Natural killer cell (primary cell): ENCODE measurements around the gene ZNF22. TPM values are rescaled to one million over a fixed set of nuclear protein-coding genes. Genes with fewer than 3 reads are reported as not detected.

ENCODE experiments used
- ATAC-seq, 3 donors: fragments of 150-1000 bp in 2 of 3; fragments of 200-7000 bp in 1 of 3; cut with Tn5 transposase; 1 replicate in 1 of 3; 2 replicates in 2 of 3; pipeline ENCODE4 v1.10.0; 2021; ENCODE audit warnings: mild to moderate bottlenecking in 2 of 3, moderate library complexity in 2 of 3
- DNase-seq, 2 donors: peaks; one replicate each; pipeline versions ENCODE4 v3.0.0 to v3.0.0-alpha.2; 2013 to 2021; ENCODE audit warnings: mixed read lengths in 1 of 2
- H3K27ac ChIP-seq: one replicate; pipeline ENCODE4 v1.5.1; 2013; ENCODE audit warnings: mild to moderate bottlenecking, low read length
- H3K27me3 ChIP-seq: one replicate; pipeline ENCODE4 v1.6.1; 2013; ENCODE audit warnings: low read length; ENCODE audit not compliant: control insufficient read depth, insufficient read depth
- H3K36me3 ChIP-seq: one replicate; pipeline ENCODE4 v1.6.1; 2013; ENCODE audit warnings: low read length; ENCODE audit not compliant: control insufficient read depth, insufficient read depth
- H3K4me1 ChIP-seq: one replicate; pipeline ENCODE4 v1.6.1; 2013; ENCODE audit warnings: low read length; ENCODE audit not compliant: control insufficient read depth, insufficient read depth
- H3K4me3 ChIP-seq: one replicate; pipeline ENCODE4 v1.5.1; 2013; ENCODE audit warnings: low read length
- H3K9me3 ChIP-seq: one replicate; pipeline ENCODE4 v1.6.1; 2013; ENCODE audit warnings: low read length; ENCODE audit not compliant: control insufficient read depth, insufficient read depth
- H3K27ac Mint-ChIP-seq, 2 donors: one replicate each; pipeline ENCODE4 v1.8.0; 2022; ENCODE audit warnings: mild to moderate bottlenecking in 2 of 2, mixed read lengths in 2 of 2, moderate library complexity in 1 of 2
- H3K27me3 Mint-ChIP-seq, 2 donors: one replicate each; pipeline ENCODE4 v1.8.0; 2022; ENCODE audit warnings: low read depth in 2 of 2, mixed read lengths in 2 of 2
- H3K36me3 Mint-ChIP-seq: one replicate; pipeline ENCODE4 v1.8.0; 2022; ENCODE audit warnings: mixed read lengths
- H3K4me1 Mint-ChIP-seq, 2 donors: one replicate each; pipeline ENCODE4 v1.8.0; 2022; ENCODE audit warnings: mixed read lengths in 2 of 2
- H3K4me3 Mint-ChIP-seq: one replicate; pipeline ENCODE4 v1.8.0; 2022; ENCODE audit warnings: mild to moderate bottlenecking, moderate library complexity, mixed read lengths
- H3K9me3 Mint-ChIP-seq, 2 donors: one replicate each; pipeline ENCODE4 v1.8.0; 2022; ENCODE audit warnings: mixed read lengths in 2 of 2
- WGBS: methylation state at CpG from one replicate; pipeline ENCODE4 v1.1.7; 2013; ENCODE audit warnings: missing lambda C conversion rate; ENCODE audit not compliant: insufficient coverage; 5-methylcytosine and 5-hydroxymethylcytosine counted together
- intact Hi-C: fragments of 100-400 bp; cut with micrococcal nuclease; formaldehyde crosslinking; loops from one replicate; pipeline ENCODE4 v1.14.2; 2022
- total RNA-seq, 4 donors: library from RNA; stranded (reverse); fragments of 120-200 nt in 1 of 4; gene quantifications; one replicate each; pipeline versions ENCODE4 v1.2.3 to v1.2.4, GENCODE V29; 2013 to 2022
- TF ChIP-seq, protein P1 (sequence below): fragments of 200-600 bp; IDR thresholded peaks from one replicate; pipeline ENCODE4 v1.8.0; 2022; ENCODE audit warnings: antibody characterized with exemption

Gene ZNF22
- total RNA-seq, 3 donors from 2014 or later (not counting 1 experiment from before 2014, with no cell fraction given): 24.2 to 31.8 (median 25.0) TPM

DNA sequence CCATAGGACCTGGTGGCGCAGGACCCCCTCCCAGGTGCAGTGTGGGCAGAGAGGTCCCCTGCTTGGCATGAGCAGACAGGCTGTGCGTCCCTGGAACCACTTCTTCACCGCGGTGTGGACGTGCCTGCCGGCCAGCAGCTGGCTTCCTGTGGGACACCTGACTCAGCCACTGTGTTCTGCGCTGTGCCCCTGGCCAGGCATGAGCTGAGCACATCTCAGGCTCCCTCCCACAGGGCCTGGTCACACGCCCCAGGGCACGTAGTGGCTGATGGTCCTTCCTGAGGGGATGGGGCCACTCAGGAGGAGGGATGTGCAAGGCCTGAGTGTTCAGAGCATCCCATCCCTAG is 18.6 kb upstream of the ZNF22 start:
- Histone ChIP-seq H3K27me3 (no peaks in the 10 kb centered on the region), H3K4me1 (no peaks in the 10 kb centered on the region), H3K4me3 (no peak overlapping the region), H3K27ac (no peak overlapping the region), H3K36me3 (peaks cover 11% of the 10 kb centered on the region), H3K9me3 (no peaks in the 10 kb centered on the region)
- Mint-ChIP-seq H3K36me3 (no peaks in the 10 kb centered on the region), H3K4me3 (no peak overlapping the region), H3K9me3 (no peaks in the 10 kb centered on the region), H3K27ac (no peak overlapping the region), H3K27me3 (no peaks in the 10 kb centered on the region), H3K4me1 (peaks cover 6 to 8% of the 10 kb centered on the region in 2 donors)
- intact Hi-C loops: no loop called here
- DNase-seq: no peak
- 70% methylated on average over 9 of the region's 9 CpGs for WGBS
- TF ChIP-seq, protein P1, sequence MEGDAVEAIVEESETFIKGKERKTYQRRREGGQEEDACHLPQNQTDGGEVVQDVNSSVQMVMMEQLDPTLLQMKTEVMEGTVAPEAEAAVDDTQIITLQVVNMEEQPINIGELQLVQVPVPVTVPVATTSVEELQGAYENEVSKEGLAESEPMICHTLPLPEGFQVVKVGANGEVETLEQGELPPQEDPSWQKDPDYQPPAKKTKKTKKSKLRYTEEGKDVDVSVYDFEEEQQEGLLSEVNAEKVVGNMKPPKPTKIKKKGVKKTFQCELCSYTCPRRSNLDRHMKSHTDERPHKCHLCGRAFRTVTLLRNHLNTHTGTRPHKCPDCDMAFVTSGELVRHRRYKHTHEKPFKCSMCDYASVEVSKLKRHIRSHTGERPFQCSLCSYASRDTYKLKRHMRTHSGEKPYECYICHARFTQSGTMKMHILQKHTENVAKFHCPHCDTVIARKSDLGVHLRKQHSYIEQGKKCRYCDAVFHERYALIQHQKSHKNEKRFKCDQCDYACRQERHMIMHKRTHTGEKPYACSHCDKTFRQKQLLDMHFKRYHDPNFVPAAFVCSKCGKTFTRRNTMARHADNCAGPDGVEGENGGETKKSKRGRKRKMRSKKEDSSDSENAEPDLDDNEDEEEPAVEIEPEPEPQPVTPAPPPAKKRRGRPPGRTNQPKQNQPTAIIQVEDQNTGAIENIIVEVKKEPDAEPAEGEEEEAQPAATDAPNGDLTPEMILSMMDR: no peak
- ATAC-seq: no peak

GRCh38 chr10:44982496-44982895 is 18.2 kb upstream of the ZNF22 start:
- H3K9me3 ChIP-seq: no peaks in the 10 kb centered on the region
- H3K27ac ChIP-seq: no peak overlapping the region
- Mint-ChIP-seq H3K27me3 (no peaks in the 10 kb centered on the region), H3K9me3 (no peaks in the 10 kb centered on the region), H3K4me1 (peaks cover 6 to 8% of the 10 kb centered on the region in 2 donors), H3K36me3 (no peaks in the 10 kb centered on the region), H3K27ac (no peak overlapping the region), H3K4me3 (no peak overlapping the region)
- DNase-seq (no peak), ATAC-seq (no peak)
- TF ChIP-seq, protein P1: no peak
- WGBS: 90% methylated on average over 9 of the region's 9 CpGs
- H3K36me3 ChIP-seq: peaks cover 11% of the 10 kb centered on the region
- intact Hi-C loops: no loop called here
- no peaks in the 10 kb centered on the region for H3K27me3 ChIP-seq
- no peaks in the 10 kb centered on the region for H3K4me1 ChIP-seq
- H3K4me3 ChIP-seq: no peak overlapping the region

DNA sequence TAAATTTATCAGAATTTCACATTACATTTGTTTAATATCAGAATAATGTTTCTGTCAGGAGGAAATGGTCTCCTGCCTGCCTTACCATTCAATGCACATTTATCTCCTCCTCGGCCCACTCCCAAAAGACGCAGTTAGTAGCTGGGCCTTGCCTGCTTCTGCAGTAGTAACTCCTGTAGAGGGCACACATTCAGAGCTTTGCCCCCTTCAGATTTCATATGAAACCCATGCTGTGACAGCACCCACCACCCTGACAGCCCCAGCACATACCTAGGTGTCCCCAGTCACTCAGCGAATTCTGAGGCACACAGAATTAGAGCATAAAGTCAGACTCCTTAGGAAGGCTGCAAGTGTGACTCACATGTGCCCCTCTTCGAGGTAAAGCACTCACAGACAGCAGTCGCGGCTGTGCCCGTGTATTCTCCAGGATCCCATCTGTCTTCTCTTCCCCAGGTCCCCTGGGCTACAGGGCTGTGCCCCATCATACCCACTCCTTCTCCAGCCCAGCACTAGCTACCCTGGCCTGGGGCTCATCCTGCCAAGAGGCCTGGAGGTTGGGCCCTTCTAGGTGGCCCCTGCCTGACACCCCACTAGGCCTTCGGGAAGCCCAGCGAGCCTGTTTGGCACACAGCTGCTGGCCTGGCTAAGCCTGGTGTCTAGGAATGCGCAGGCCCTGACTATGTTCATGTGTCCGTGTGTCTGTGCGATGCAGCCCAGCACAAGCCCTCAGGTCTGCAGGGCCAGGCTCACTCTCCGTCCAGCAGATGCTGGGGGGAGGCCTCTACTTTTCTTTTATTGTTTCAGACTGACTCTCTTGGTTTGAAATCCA is 17.4 kb upstream of the ZNF22 start:
- no peaks in the 10 kb centered on the region for H3K9me3 Mint-ChIP-seq
- no peaks in the 10 kb centered on the region for H3K27me3 ChIP-seq
- TF ChIP-seq, protein P1: no peak
- DNase-seq (no peak), ATAC-seq (no peak)
- H3K4me3 Mint-ChIP-seq: no peak overlapping the region
- no peak overlapping the region for H3K27ac ChIP-seq
- intact Hi-C loops: no loop called here
- no peaks in the 10 kb centered on the region for H3K9me3 ChIP-seq
- peaks cover 6 to 8% of the 10 kb centered on the region in 2 donors for H3K4me1 Mint-ChIP-seq
- no peaks in the 10 kb centered on the region for H3K36me3 Mint-ChIP-seq
- H3K4me1 ChIP-seq: no peaks in the 10 kb centered on the region
- H3K36me3 ChIP-seq: peaks cover 11% of the 10 kb centered on the region
- 94% methylated on average over 13 of the region's 13 CpGs for WGBS
- H3K27me3 Mint-ChIP-seq: no peaks in the 10 kb centered on the region
- H3K4me3 ChIP-seq: no peak overlapping the region
- H3K27ac Mint-ChIP-seq: no peak overlapping the region

DNA sequence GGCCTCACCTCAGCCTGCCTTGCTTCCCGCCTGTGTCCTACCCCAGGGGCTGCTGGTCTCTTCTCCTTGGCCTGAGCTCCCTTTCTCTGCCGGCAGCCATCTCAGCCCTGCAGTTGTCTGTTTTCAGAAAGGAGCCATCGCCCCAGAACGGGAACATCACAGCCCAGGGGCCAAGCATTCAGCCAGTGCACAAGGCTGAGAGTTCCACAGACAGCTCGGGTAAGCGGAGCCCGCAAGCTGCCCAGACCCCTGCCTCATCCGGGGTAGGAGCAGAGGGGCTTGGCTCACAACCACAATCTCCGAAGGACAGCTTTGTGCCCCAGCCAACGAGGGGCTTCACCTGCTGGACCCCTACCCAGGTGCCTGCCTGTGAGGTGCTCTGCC is 16.8 kb upstream of the ZNF22 start:
- DNase-seq: no peak
- intact Hi-C loops: no loop called here
- TF ChIP-seq, protein P1: no peak
- no peak overlapping the region for H3K4me3 Mint-ChIP-seq
- 95% methylated on average over 10 of the region's 10 CpGs for WGBS
- no peaks in the 10 kb centered on the region for H3K4me1 ChIP-seq
- H3K9me3 Mint-ChIP-seq: no peaks in the 10 kb centered on the region
- peaks cover 6% of the 10 kb centered on the region for H3K36me3 Mint-ChIP-seq
- H3K4me1 Mint-ChIP-seq: peaks cover 6 to 12% of the 10 kb centered on the region in 2 donors
- peaks cover 11% of the 10 kb centered on the region for H3K36me3 ChIP-seq
- H3K9me3 ChIP-seq: no peaks in the 10 kb centered on the region
- no peak overlapping the region for H3K4me3 ChIP-seq
- no peak for ATAC-seq
- H3K27ac Mint-ChIP-seq: no peak overlapping the region
- H3K27ac ChIP-seq: no peak overlapping the region
- no peaks in the 10 kb centered on the region for H3K27me3 ChIP-seq
- no peaks in the 10 kb centered on the region for H3K27me3 Mint-ChIP-seq
